Thyroid gland (tissue), 4 donors: ENCODE results near the gene SCFD2.

Experiments
- POLR2A ChIP-seq, 2 donors: fragments of 450-650 bp; IDR thresholded peaks; one replicate each; pipeline ENCODE4 v1.6.1; 2017; ENCODE audit warnings: antibody characterized with exemption in 2 of 2, mild to moderate bottlenecking in 2 of 2, moderate library complexity in 1 of 2
- TF ChIP-seq, protein P1 (sequence below), 6 experiments: fragments of 200-600 bp in 3 of 6; fragments of 450-650 bp in 3 of 6; sonication (generic) in 3 of 6; IDR thresholded peaks; one replicate each; pipeline ENCODE4 v1.5.1; 2016 to 2019; ENCODE audit warnings: antibody characterized with exemption in 6 of 6, mild to moderate bottlenecking in 2 of 6, inconsistent platforms in 1 of 6, moderate library complexity in 1 of 6

- TF ChIP-seq, protein P1, sequence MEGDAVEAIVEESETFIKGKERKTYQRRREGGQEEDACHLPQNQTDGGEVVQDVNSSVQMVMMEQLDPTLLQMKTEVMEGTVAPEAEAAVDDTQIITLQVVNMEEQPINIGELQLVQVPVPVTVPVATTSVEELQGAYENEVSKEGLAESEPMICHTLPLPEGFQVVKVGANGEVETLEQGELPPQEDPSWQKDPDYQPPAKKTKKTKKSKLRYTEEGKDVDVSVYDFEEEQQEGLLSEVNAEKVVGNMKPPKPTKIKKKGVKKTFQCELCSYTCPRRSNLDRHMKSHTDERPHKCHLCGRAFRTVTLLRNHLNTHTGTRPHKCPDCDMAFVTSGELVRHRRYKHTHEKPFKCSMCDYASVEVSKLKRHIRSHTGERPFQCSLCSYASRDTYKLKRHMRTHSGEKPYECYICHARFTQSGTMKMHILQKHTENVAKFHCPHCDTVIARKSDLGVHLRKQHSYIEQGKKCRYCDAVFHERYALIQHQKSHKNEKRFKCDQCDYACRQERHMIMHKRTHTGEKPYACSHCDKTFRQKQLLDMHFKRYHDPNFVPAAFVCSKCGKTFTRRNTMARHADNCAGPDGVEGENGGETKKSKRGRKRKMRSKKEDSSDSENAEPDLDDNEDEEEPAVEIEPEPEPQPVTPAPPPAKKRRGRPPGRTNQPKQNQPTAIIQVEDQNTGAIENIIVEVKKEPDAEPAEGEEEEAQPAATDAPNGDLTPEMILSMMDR (IDR thresholded peaks at IDR 0.05): no peak
- TF ChIP-seq POLR2A (IDR thresholded peaks at IDR 0.05): no peak
Measured at GRCh38 chr4:52856801-52857200, 509.1 kb downstream of the SCFD2 start.
